NOMO-1 treated with DMSO at 0.1 percent for 48 hours (cell line): ENCODE data around the gene MLLT3.

Experiments
- DNase-seq: peaks from one replicate; lab custom pipeline; 2025; ENCODE audit not compliant: unreplicated experiment; lab: John Stamatoyannopoulos, UW

MLLT3 gene

GRCh38 chr9:20353931-20354652 is 268.2 kb downstream of the MLLT3 start:
- no peak for DNase-seq

- DNase-seq: no peak
Measured at GRCh38 chr9:20353524-20353923, 268.8 kb downstream of the MLLT3 start.

- no peak for DNase-seq
Measured at GRCh38 chr9:20352591-20352990, 269.7 kb downstream of the MLLT3 start.

- DNase-seq: no peak
Measured at GRCh38 chr9:20351715-20352114, 270.6 kb downstream of the MLLT3 start.

- DNase-seq: no peak
Measured at GRCh38 chr9:20349568-20349967, 272.7 kb downstream of the MLLT3 start.

GRCh38 chr9:20343325-20343724 is 279.0 kb downstream of the MLLT3 start:
- no peak for DNase-seq

- DNase-seq: no peak
Measured at GRCh38 chr9:20340511-20340861, 281.8 kb downstream of the MLLT3 start.

GRCh38 chr9:20335668-20336332 is 286.5 kb downstream of the MLLT3 start:
- DNase-seq: no peak

GRCh38 chr9:20333991-20334390 is 288.3 kb downstream of the MLLT3 start:
- DNase-seq: no peak

GRCh38 chr9:20331095-20331685 is 291.1 kb downstream of the MLLT3 start:
- DNase-seq: no peak

- DNase-seq: no peak
Measured at GRCh38 chr9:20330688-20331087, 291.6 kb downstream of the MLLT3 start.

- no peak for DNase-seq
Measured at GRCh38 chr9:20326516-20326915, 295.8 kb downstream of the MLLT3 start.

GRCh38 chr9:20325008-20325407 is 297.3 kb downstream of the MLLT3 start:
- DNase-seq: no peak

GRCh38 chr9:20322212-20322611 is 300.1 kb downstream of the MLLT3 start:
- DNase-seq: no peak

GRCh38 chr9:20321423-20322082 is 300.7 kb downstream of the MLLT3 start:
- no peak for DNase-seq

GRCh38 chr9:20320921-20321320 is 301.4 kb downstream of the MLLT3 start:
- DNase-seq: no peak

GRCh38 chr9:20319641-20320337 is 302.5 kb downstream of the MLLT3 start:
- DNase-seq: no peak

GRCh38 chr9:20319241-20319640 is 303.1 kb downstream of the MLLT3 start:
- DNase-seq: no peak

GRCh38 chr9:20317701-20318100 is 304.6 kb downstream of the MLLT3 start:
- DNase-seq: no peak

- DNase-seq: no peak
Measured at GRCh38 chr9:20316372-20316771, 305.9 kb downstream of the MLLT3 start.

GRCh38 chr9:20315677-20316076 is 306.6 kb downstream of the MLLT3 start:
- no peak for DNase-seq
